Daoy (cell line): ENCODE measurements around the gene CRISPLD2. TPM values are rescaled to one million over a fixed set of nuclear protein-coding genes. Genes with fewer than 3 reads are reported as not detected.

Experiments used
- DNase-seq: peaks from one replicate; pipeline ENCODE4 v3.0.0-alpha.2; 2015; ENCODE audit warnings: low read depth
- total RNA-seq: library from RNA; depleted of rRNA; stranded (reverse); fragments of >200 nt; shearing (Covaris generic); gene quantifications from 2 replicates; pipeline ENCODE4 v1.2.3, GENCODE V29; 2014; rRNA removed

Gene CRISPLD2, protein sequence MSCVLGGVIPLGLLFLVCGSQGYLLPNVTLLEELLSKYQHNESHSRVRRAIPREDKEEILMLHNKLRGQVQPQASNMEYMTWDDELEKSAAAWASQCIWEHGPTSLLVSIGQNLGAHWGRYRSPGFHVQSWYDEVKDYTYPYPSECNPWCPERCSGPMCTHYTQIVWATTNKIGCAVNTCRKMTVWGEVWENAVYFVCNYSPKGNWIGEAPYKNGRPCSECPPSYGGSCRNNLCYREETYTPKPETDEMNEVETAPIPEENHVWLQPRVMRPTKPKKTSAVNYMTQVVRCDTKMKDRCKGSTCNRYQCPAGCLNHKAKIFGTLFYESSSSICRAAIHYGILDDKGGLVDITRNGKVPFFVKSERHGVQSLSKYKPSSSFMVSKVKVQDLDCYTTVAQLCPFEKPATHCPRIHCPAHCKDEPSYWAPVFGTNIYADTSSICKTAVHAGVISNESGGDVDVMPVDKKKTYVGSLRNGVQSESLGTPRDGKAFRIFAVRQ
- total RNA-seq = 21.6 and 25.7 TPM in 2 replicates

DNA sequence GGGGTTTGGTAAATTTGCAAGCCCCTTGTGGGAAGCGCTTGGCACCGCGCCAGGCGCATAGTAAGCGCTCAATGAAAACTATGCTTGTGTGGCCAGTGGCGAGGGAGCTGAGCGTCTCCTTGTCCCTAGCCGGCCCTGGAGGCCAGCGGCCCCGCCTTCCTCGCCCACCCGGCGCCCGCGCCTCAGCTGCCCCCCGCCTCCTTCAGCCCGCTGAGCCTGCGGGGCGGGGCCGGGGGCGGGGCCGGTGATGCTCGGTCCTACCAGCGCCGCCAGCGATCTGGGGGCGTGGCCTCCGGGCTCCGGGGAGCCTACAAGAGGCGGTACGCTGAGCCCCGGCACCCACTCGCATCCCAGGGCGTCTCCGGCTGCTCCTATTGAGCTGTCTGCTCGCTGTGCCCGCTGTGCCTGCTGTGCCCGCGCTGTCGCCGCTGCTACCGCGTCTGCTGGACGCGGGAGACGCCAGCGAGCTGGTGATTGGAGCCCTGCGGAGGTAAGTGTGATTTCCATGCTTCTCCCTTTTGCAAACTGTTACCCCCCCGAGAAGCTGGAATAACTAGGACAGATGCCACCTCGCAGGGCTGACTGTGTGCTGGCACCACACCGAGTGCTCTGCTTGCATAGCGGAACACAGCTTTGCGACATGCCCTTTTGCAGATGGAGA lies at the start of gene CRISPLD2:
Gene CRISPLD2 (plus strand): TSS at position 342 of the 661 bp plus-strand sequence. CDS start 18,511 bp downstream, outside the sequence.
- peak; percentile 94 for DNase-seq

DNA sequence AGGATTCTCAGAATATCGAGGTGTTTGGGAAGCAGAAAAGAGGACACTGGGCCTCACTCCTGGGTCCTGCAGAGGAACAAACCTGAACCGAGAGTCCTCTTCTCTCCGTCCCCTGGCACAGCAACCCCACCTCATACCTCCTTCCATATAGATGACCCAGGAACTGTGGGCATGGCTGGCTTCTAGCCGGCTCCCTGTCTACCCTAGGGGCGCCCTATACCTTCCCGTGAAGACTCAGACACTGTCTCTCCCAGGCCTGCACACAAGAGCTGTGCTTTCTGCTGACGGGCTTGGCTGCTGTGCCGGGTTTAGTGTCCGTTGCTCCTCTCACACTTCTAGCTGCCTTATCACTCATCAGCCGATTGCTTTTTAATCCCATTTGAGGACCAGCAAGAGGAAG lies 46.5 kb upstream of the CRISPLD2 start:
- DNase-seq = no peak

DNA sequence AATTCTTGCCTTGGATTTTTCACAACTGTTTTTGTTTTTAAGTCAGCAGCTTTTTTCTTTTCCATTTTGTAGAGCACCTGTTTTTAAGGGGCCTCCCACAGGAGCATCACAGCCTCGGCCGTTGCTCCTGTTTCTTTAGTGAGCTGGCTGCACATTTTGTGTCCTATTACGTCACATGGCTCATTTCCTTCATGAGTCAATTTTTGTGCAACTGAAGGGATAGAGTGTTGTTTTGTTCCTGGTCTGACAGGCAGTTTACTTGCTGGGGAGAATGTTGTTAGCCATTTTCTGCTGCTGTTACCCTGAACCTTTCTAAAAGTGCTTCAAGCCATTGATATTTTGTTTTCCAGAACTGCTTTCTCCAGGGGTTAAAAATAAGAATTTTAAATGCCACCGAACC lies 45.0 kb upstream of the CRISPLD2 start:
- DNase-seq = peak; percentile 49

DNA sequence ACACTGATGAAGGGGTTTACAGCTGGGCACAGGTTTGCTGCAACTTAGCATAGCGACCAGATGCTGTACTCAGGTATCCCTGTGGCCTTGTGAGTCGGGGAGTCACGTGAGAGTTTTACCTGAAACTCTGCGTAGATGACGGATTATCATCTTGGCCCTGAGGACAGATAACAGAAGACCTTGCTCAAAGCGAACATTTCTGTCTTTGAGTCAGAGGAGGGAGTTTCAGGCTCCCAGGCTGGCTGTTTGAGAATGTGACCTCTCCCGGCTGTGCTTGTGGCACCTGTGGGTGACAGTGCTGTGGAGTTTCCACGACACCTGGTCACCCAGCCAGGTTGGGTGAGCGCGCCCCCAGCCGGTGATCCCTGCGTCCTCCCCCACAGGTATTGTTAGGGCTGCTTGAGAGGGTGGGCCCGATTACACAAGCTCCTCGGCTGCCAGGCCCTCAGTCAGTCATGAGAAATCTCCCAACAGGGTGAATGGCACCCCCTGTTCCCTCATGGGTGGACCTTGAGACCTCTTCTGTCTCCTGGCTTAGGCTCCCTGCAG lies 44.4 kb upstream of the CRISPLD2 start:
- no peak for DNase-seq

DNA sequence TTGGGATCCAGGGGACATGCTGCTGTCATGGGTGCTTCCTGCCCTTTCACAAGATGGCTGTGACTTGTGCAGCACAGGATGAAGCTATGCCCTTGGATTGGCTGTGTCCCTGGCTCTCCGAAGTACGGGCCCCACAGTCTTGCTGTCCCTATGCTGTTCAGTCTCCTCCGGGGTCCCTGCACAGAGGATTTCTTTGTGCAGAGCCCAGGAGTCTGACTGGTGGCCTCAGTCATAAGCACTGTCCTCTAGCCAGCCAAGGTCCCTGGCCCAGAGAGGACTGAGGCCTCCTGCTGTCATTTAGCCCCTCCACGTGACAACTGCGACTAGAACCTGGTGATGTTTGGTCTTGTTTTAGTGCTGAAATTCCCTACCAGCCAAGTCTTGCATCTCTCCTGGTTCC lies 42.4 kb upstream of the CRISPLD2 start:
- no peak for DNase-seq

DNA sequence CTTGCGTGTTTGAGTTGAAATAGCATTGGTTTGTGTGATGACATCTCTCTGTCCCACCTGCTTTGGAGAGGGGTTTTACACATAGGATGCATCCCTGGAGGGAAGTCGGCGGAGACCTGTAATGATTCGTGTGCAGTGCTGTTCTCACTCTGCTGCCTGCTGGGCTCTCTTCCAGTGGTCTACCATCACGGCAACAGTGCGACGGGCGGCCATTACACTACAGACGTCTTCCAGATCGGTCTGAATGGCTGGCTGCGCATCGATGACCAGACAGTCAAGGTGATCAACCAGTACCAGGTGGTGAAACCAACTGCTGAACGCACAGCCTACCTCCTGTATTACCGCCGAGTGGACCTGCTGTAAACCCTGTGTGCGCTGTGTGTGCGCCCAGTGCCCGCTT lies 41.1 kb upstream of the CRISPLD2 start:
- no peak for DNase-seq

DNA sequence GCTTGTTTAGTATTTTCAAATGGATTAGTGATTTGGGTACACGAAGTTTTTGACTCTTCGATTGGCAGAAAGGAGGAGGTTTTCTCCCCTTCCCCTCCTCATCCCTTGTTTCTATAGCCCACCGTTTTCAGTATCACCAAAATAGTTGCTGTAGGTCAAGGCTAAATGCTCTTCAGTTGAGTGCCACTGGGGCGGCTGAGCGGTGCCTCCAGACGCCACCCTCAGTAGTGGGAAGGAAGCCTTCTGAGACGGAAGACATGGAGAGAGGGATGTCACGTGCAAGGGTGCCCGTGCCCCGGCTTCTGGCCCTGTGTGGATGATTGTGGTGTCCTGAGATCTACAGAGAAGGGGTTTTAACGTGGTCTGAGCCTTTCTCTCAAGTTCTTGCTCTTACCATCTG lies 39.7 kb upstream of the CRISPLD2 start:
- no peak for DNase-seq

DNA sequence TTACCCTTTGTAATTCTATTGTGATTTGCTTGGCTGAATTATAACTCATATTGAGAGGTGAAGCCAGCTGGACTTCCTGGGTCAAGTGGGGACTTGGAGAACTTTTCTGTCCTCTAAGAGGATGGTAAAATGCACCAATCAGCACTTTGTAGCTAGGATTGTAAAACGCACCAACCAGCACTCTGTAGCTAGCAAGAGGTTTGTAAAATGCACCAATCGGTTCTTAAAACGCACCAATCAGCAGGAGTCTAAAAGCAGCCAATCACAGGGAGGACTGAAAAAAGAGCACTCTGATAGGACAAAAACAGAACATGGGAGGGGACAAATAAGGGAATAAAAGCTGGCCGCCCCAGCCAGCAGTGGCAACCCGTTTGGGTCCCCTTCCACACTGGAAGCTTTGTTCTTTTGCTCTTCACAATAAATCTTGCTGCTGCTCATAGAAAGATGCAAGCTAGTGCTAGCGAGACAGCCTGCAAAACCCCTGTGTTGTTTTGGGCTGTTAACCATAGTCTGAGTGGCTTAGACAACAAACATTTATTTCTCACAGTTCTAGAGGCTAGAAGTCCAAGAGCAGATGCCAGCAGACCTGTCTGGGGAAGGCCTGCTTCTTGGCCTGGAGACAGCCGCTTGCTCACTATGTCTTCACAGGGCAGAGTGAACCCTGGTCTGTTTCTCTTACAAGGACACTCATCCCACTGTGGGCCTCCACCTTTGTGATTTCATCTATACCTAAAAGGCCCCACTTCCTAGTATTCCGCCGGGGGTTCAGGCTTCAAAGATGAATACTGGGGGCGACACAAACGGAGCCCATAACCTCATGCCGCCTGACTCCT lies 39.0 kb upstream of the CRISPLD2 start:
- DNase-seq = no peak

DNA sequence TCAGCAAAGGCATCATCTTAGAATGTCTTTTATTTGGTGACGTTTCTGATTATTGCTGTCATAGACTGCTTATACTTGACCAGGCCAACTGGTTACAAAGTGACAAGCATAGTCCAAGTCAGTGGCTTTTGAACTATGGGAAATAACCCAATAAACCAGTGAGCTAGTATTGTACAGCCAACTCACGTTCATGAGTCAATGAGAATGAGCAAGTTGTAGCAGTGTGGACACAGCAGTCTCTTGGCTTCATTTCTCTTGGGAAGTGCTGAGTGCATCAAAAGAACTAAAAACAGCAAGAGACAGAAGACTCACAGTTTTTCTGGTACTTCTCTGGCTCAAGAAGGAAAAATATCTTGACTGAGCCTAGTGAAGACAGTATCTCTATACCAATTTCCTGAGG lies 36.9 kb upstream of the CRISPLD2 start:
- no peak for DNase-seq

DNA sequence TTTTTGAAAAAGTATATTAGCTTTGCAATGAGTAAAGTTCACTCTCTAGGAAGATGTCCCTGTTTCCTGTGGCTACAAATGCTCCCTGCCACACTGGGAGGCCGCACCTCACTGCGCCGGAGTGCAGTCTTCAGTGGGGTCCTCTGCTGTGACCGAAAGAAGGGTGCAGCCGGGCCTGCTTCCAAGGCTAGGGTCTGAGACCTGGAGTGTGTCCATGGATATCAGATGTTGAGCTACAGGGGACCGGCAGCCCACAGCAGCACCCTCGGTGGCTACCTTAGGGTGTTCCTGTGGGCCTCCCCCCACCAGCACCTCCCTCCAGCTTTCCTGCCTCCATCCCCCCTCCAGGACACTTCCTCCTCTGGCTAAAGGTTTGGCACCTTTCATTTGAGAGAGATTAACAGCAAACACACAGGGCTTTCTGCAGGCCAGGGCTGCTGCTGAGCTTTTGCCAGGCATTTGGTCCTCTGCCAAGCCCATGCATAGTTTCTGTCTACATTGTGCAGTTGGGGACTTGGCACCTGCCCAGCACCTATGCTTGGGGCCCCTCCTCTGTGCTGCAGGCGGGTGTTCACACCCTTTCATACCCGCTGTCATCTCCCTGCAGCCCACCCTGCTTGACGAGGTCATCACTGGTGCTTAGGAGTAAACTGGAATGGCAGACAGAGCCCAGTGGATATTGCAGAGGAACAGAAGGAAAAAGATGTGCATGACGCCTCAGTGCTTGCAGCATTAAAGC lies 33.8 kb upstream of the CRISPLD2 start:
- peak; percentile 40 for DNase-seq

DNA sequence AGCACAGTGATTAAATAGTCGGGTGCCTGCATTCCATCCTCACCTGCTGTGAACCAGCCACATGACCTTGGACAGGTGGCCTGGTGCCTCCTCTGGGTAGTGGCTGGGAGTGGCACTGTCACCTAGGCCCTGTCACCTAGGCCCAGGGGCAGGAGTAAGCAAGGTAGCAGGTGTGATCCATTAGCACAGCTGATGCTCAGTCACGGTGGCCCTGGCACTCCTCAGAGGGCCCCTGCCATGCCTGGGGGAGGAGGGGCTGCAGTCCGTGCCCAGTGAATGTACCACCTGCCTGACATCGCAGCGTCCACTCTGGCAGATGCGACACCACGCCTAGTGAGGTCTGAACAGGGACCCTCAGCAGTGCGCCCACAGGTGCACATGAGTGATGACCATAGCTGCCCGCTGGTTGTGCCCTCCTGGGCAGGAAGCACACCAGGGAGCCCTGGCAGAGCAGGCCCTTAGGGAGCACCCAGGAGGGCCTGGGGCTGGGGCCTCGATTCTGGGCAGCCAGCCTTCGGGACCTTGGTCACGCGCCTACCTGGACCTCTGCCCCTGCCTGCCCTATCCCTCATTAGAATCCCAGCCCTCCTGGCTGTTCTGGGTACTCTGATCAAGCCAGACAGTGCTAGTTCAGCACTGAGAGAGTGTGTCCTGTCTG lies 33.1 kb upstream of the CRISPLD2 start:
- no peak for DNase-seq

DNA sequence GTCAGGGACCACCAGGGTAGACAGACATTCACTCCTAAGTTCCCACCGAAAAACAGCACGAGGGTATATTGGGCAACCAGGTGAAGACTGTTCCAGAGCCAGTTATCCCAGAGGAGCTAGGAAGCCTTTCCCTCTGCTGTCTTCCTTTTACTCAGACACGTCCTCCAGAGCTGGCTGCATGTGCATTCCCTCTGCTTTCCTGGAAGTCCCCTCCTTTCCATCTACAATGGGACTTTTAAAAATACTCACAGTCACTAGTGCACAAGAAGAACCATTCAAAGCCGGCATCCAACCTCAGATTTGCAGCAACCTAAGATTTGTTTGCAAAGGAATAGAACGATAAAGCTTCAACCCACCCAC lies 32.5 kb upstream of the CRISPLD2 start:
- no peak for DNase-seq

DNA sequence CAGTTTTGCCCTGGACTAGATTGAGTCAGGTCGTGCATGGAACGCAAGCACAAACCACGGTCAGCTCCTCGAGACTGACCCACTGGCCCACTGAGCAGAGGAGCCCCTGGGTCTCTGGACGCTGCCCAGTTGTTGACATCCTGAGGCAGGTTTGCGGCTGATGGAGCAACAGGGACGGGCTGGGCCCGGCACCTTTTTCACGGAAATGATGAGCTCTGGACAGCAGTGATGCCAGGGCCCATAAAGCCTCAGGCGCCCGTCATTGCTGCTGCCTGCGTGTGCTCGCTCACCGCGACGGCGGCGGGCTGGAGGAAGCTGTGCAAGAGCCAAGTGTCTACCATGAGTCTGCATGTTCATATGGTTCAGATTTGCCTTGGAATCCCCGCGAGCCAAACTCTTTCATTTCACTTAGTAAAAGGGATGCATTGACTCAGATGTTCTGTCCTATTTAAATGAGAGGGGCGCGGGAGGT lies 30.8 kb upstream of the CRISPLD2 start:
- no peak for DNase-seq

DNA sequence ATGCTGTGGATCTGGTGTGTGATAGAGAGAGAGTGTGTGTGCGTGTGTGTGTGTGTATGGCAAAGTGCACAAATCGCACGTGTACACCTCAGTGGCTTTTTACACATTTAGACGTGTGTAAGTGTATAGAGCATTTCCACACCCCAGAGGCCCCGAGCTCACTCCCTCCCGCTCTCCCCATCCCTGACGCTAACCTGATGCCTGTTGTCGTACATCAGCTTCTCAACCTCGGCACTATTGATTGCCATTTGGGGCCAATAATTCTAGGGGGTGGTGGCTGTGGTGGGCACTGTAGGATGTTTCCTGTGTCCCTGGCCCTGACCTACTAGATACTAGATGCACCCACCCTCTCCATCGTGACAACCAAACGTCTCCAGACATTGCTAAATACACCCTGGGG lies 30.4 kb upstream of the CRISPLD2 start:
- no peak for DNase-seq

DNA sequence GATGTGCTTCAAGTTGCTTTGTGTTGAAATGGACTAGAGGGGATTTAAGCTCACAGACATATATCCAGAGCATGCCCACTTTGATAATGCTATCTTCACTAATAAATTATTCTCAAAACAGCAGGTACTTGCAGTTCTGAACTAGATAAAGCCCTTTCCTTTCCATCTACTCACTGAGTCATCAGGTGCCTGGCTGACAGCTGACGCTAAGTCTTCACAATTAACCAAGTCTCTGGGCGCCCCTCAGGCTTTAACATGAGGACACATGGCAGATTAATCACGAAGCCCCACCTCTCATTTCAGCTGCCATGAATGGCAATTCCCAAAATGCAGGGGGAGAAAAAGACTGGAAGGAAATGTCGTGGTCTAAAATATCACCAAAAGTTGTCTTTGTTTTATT lies 29.5 kb upstream of the CRISPLD2 start:
- DNase-seq = no peak

DNA sequence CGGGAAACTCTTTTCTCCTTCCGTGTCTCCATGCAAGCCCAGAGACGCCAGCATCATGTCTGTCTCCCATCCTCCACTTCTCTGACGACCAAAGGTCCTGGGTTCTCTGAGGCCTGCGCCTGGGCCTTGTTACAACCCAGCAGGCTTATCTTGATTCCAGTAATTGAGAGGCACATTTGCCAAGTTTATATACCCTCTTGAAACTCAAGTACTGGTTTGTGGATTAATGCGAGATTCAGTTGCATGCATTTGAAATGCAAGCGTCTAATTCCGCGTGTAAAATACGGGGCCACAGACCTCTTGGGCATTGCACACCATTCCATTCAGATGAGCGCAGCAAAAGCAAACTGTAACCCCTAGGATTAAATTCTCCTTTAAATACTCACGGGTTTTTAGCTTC lies 28.7 kb upstream of the CRISPLD2 start:
- DNase-seq = no peak

DNA sequence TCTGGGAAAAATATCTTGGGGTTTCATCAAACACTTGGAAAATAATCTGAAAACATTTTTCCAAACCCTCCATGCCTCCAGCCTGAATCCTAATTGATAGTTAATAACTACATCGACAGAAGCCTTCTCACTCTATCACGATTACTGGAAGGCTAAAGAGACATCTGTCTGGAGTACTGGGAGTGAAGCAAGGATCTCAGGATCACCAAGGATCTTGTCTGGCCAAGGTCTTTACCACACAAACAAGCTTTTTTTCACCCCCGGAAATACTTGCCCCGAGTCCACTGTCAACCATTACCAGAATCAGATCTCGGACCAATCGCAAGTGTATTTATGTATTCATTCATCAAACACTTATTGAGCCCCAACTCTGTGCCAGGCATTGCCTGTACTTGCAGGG lies 28.3 kb upstream of the CRISPLD2 start:
- DNase-seq = no peak

DNA sequence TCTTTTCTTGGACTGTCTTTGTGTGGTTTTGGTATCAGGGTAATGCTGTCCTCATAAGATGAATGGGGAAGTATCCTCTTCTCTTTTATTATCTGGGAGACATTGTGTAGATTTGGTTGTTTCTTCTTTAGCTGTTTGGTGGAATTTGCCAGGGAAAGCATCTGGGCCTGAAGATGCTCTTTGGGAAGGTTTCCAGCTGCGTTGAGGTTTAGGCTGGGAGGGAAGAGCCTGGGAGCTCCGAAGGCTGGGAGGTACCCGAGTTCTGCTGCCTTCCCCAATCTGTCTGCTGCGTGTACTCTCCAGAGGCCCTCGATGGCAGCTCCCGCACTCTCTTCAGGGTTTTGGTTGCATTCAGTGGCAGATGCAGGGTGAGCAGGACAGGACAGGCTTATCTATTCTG lies 25.6 kb upstream of the CRISPLD2 start:
- DNase-seq = no peak

DNA sequence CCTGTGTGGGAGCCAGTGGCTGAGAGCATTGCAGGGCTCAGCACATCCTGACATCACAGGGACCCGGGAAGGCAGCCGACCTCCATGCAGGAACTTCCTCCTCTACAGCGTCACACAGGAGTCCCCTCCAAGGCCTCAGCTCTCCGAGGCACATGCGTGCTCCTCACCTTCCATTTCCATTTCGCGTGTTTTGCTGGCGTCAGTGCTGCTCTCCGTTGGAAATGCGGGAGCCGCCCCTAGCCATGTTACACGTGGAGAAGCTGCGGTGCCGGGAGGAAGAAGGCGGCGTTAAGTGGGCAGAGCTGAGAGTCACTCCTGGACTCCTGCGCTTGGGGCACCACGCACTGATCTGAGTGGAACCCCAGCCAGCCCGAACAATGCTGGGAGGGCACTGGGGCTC lies 25.2 kb upstream of the CRISPLD2 start:
- DNase-seq = no peak

DNA sequence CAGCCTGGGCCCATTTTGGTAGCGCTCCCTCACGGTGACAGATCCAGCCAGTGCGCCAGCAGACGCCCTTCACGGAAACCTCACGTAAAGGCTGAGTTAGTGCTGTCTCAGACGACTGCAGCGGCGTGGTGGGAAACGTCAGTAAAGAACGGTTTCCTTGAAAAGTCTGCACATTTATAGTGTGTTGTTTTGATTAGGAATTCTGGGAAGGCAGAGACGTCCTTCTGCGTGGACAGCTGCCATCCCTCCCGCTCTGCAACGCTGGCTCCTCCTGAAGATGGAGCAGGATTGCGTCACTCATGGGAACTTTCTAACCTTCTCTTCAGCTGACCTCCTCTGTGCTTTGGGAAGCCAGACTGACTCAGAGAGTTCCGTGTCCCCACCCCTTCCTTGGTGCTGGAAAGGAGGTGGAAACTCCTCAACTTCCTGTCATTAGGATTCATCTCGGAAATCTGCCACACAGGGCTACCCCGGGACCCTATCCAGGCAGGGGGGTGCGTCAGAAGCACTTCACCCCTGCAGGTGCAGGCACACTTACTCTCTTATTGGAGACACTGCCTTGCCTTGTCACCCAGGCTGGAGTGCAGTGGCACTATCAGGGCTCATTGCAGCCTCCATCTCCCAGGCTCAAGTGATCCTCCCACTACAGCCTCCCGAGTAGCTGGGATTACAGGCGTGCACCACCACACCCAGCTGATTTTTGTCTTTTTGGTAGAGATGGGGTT lies 24.3 kb upstream of the CRISPLD2 start:
- peak; percentile 32 for DNase-seq
